Liver (tissue), 3 donors: ENCODE measurements around the gene FBN3.

Source experiments
- EGR1 ChIP-seq, 2 donors: IDR thresholded peaks; 2 replicates each; pipeline ENCODE4 v1.6.1; 2016 to 2018; ENCODE audit warnings: antibody characterized with exemption in 2 of 2, low read depth in 2 of 2
- GABPA ChIP-seq, 2 donors: IDR thresholded peaks in 1 of 2; conservative IDR thresholded peaks in 1 of 2; 2 replicates each; pipeline ENCODE4 v1.6.1; 2016; ENCODE audit warnings: antibody characterized with exemption in 2 of 2, mild to moderate bottlenecking in 1 of 2, moderate library complexity in 1 of 2
- JUND ChIP-seq, 2 donors: IDR thresholded peaks; 2 replicates each; pipeline ENCODE4 v1.6.1; 2016; ENCODE audit warnings: antibody characterized with exemption in 2 of 2
- RAD21 ChIP-seq, 2 donors: IDR thresholded peaks; 2 replicates each; pipeline ENCODE4 v1.6.1; 2016; ENCODE audit warnings: antibody characterized with exemption in 2 of 2, mild to moderate bottlenecking in 2 of 2
- RXRA ChIP-seq, 2 donors: IDR thresholded peaks; 2 replicates each; pipeline ENCODE4 v1.6.1; 2017 to 2018; ENCODE audit warnings: antibody characterized with exemption in 2 of 2, mild to moderate bottlenecking in 1 of 2
- SP1 ChIP-seq: IDR thresholded peaks from 2 replicates; pipeline ENCODE4 v1.6.1; 2018; ENCODE audit warnings: antibody characterized with exemption, mild to moderate bottlenecking
- TAF1 ChIP-seq: conservative IDR thresholded peaks from 2 replicates; pipeline ENCODE4 v1.6.1; 2016; ENCODE audit warnings: antibody characterized with exemption, mild to moderate bottlenecking
- YY1 ChIP-seq: IDR thresholded peaks from 2 replicates; pipeline ENCODE4 v1.6.1; 2016; ENCODE audit warnings: antibody characterized with exemption, mild to moderate bottlenecking
- TF ChIP-seq, protein P1 (sequence below): IDR thresholded peaks from 2 replicates; pipeline ENCODE4 v1.6.1; 2016; ENCODE audit warnings: antibody characterized with exemption
- TF ChIP-seq, protein P2 (sequence below): fragments of 150-350 bp; IDR thresholded peaks from 2 replicates; pipeline ENCODE4 v1.5.1; 2017; ENCODE audit warnings: improper control_type of control experiment, low read depth, low read length; ENCODE audit not compliant: missing input control
- TF ChIP-seq, protein P3 (sequence below): IDR thresholded peaks from 2 replicates; pipeline ENCODE4 v1.6.1; 2016; ENCODE audit warnings: antibody characterized with exemption, mild to moderate bottlenecking
- TF ChIP-seq, protein P4 (sequence below): IDR thresholded peaks from 2 replicates; pipeline ENCODE4 v1.6.1; 2016; ENCODE audit warnings: antibody characterized with exemption
- donor health status: healthy.
- donor health status: healthy.

DNA sequence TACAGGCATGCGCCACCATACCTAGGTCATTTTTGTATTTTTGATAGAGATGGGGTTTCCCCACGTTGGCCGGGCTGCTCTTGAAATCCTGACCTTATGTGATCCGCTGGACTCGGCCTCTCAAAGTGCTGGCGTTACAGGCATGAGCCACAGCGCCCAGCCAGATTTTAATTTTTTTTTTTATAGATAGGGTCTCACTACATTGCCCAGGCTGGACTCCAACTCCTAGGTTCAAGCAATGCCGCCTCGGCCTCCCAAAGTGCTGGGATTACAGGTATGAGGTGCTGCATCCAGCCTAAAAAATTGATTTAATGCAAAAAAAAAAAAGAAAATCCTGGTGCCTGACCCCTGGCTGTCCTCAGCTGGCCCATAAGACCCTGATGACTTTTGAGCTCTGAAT, 34.9 kb upstream of the FBN3 start:
- TF ChIP-seq, protein P1, sequence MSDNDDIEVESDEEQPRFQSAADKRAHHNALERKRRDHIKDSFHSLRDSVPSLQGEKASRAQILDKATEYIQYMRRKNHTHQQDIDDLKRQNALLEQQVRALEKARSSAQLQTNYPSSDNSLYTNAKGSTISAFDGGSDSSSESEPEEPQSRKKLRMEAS = no peak
- TF ChIP-seq, protein P2, sequence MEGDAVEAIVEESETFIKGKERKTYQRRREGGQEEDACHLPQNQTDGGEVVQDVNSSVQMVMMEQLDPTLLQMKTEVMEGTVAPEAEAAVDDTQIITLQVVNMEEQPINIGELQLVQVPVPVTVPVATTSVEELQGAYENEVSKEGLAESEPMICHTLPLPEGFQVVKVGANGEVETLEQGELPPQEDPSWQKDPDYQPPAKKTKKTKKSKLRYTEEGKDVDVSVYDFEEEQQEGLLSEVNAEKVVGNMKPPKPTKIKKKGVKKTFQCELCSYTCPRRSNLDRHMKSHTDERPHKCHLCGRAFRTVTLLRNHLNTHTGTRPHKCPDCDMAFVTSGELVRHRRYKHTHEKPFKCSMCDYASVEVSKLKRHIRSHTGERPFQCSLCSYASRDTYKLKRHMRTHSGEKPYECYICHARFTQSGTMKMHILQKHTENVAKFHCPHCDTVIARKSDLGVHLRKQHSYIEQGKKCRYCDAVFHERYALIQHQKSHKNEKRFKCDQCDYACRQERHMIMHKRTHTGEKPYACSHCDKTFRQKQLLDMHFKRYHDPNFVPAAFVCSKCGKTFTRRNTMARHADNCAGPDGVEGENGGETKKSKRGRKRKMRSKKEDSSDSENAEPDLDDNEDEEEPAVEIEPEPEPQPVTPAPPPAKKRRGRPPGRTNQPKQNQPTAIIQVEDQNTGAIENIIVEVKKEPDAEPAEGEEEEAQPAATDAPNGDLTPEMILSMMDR = no peak
- TF ChIP-seq TAF1 (no peak), JUND (IDR thresholded peaks at IDR 0.05) (no peak), RAD21 (IDR thresholded peaks at IDR 0.05) (no peak), GABPA (IDR thresholded peaks at IDR 0.05 in 1 of 2, conservative IDR thresholded peaks at IDR 0.05 in 1 of 2) (no peak), YY1 (no peak), SP1 (no peak), RXRA (IDR thresholded peaks at IDR 0.05) (no peak), EGR1 (IDR thresholded peaks at IDR 0.05; ENCODE audit: low read depth in 2 of 2) (no peak)
- TF ChIP-seq, protein P3, sequence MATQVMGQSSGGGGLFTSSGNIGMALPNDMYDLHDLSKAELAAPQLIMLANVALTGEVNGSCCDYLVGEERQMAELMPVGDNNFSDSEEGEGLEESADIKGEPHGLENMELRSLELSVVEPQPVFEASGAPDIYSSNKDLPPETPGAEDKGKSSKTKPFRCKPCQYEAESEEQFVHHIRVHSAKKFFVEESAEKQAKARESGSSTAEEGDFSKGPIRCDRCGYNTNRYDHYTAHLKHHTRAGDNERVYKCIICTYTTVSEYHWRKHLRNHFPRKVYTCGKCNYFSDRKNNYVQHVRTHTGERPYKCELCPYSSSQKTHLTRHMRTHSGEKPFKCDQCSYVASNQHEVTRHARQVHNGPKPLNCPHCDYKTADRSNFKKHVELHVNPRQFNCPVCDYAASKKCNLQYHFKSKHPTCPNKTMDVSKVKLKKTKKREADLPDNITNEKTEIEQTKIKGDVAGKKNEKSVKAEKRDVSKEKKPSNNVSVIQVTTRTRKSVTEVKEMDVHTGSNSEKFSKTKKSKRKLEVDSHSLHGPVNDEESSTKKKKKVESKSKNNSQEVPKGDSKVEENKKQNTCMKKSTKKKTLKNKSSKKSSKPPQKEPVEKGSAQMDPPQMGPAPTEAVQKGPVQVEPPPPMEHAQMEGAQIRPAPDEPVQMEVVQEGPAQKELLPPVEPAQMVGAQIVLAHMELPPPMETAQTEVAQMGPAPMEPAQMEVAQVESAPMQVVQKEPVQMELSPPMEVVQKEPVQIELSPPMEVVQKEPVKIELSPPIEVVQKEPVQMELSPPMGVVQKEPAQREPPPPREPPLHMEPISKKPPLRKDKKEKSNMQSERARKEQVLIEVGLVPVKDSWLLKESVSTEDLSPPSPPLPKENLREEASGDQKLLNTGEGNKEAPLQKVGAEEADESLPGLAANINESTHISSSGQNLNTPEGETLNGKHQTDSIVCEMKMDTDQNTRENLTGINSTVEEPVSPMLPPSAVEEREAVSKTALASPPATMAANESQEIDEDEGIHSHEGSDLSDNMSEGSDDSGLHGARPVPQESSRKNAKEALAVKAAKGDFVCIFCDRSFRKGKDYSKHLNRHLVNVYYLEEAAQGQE = no peak
- TF ChIP-seq, protein P4, sequence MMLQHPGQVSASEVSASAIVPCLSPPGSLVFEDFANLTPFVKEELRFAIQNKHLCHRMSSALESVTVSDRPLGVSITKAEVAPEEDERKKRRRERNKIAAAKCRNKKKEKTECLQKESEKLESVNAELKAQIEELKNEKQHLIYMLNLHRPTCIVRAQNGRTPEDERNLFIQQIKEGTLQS = no peak
